ENCODE data around the gene LCN6.

- TF ChIP-seq CTCF (IDR thresholded peaks at IDR 0.05) (no peak), EZH2 (IDR thresholded peaks at IDR 0.05; ENCODE audit: borderline replicate concordance, insufficient read depth, low read depth, low read length, poor library complexity, severe bottlenecking) (no peak)
Observed at GRCh38 chr9:136732444-136733178, 15.7 kb downstream of the LCN6 start.
